Measurements from ENCODE around the gene MCF2L2.

- TF ChIP-seq EP300 (IDR thresholded peaks at IDR 0.05; ENCODE audit: low read depth in 2 of 2, low read length in 2 of 2), result no peak
- TF ChIP-seq EP300 (CRISPR knock-in tag; IDR thresholded peaks at IDR 0.05; ENCODE audit: borderline replicate concordance), result no peak
- no peak for TF ChIP-seq ATF1 (CRISPR knock-in tag; IDR thresholded peaks at IDR 0.05)
- TF ChIP-seq GABPA (IDR thresholded peaks at IDR 0.05; ENCODE audit: low read depth, low read length), result no peak
- TF ChIP-seq GABPA (CRISPR knock-in tag; IDR thresholded peaks at IDR 0.05; ENCODE audit: low read depth), result no peak
- no peak for TF ChIP-seq ZNF24 (IDR thresholded peaks at IDR 0.05)
- TF ChIP-seq JUND (CRISPR knock-in tag; IDR thresholded peaks at IDR 0.05), result no peak
- TF ChIP-seq MEIS1 (CRISPR knock-in tag; IDR thresholded peaks at IDR 0.05; ENCODE audit: borderline replicate concordance), result no peak
These were observed 67.3 kb downstream of the MCF2L2 start for GRCh38 chr3:183360971-183361624.

Measured in HepG2 (cell line).